Umbilical cord (tissue), 2 donors: ENCODE results near the gene CACNG5. TPM values are rescaled to one million over a fixed set of nuclear protein-coding genes. Genes with fewer than 3 reads are reported as not detected.

ENCODE experiments used
- DNase-seq: peaks from one replicate; pipeline ENCODE4 v3.0.0-alpha.2; 2015; ENCODE audit warnings: low spot score
- total RNA-seq: library from RNA; depleted of rRNA; stranded (reverse); fragments of >200 nt; gene quantifications from one replicate; pipeline ENCODE4 v1.2.3, GENCODE V29; 2014; ENCODE audit warnings: low replicate concordance; ENCODE audit not compliant: insufficient read depth

CACNG5 gene
- not detected for total RNA-seq

GRCh38 chr17:66834919-66835454 is at the start of gene CACNG5:
CACNG5 (plus strand) TSS chr17:66835117; CDS start chr17:66877333, 42,216 bp downstream.
- DNase-seq, result no peak

GRCh38 chr17:66786107-66786506 is 48.8 kb upstream of the CACNG5 start:
- DNase-seq, result no peak

DNA sequence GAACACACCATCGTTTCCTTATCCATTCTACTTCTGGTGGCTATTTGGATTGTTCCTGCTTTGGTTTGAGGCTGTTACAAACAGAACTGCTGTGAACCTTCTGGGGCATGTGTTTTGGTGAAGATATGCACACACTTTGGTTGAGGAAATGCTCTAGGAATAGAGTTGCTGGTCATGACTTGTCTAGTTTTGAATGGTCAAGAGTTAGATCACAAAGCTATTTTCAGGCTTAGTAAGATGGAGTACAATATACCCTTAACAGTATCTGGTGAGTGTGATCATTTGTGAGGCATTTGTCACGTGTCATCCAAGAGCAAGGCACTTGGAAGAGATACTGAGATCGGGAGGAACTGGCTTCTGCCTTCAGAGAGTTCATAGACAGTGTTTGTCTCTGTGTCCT is 47.0 kb upstream of the CACNG5 start:
- DNase-seq, result no peak

DNA sequence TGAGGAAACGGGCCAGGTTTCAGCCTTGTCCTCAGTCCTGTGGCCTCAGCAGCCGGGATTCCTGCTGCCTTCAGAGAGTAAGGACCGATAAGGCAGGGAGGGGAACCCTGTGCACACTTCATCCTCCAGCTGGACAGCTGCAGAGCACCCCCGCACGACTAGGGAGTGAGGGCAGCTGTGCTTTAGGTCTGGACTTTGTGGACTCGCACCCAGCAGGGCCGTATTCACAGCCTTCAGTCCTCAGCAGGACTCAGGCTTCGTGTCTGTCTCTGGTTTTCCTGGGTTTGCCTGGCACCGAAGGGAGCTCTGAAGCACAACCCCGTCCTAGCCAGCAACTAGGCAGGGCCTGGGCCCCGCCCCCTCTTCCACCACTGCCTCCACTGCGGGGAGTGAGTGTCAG is 45.8 kb upstream of the CACNG5 start:
- no peak for DNase-seq

GRCh38 chr17:66789961-66790437 is 44.9 kb upstream of the CACNG5 start:
- no peak for DNase-seq

- DNase-seq, result no peak
Observed at GRCh38 chr17:66790501-66791061, 44.3 kb upstream of the CACNG5 start.

GRCh38 chr17:66791347-66791746 is 43.6 kb upstream of the CACNG5 start:
- DNase-seq, result peak; percentile 29

DNA sequence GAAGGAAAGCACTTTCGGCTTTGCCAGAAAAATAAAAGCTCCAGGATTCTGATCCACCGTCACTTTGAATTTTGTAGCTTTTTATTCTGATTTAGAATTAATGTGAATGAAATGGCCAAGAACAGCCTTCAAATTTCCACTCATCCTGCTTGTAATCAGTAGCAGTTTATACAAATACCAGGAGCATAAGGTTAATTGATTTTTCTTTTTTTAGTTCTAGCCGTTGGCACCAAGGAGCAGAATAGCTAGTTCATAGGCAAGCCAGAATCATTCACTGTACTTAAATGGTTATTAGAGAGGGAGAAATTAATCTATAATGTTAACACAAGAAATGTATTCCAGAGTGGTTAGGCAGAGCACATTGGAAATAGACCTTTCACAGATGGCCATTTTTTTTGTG is 41.1 kb upstream of the CACNG5 start:
- no peak for DNase-seq

GRCh38 chr17:66795486-66795885 is 39.4 kb upstream of the CACNG5 start:
- DNase-seq, result no peak

DNA sequence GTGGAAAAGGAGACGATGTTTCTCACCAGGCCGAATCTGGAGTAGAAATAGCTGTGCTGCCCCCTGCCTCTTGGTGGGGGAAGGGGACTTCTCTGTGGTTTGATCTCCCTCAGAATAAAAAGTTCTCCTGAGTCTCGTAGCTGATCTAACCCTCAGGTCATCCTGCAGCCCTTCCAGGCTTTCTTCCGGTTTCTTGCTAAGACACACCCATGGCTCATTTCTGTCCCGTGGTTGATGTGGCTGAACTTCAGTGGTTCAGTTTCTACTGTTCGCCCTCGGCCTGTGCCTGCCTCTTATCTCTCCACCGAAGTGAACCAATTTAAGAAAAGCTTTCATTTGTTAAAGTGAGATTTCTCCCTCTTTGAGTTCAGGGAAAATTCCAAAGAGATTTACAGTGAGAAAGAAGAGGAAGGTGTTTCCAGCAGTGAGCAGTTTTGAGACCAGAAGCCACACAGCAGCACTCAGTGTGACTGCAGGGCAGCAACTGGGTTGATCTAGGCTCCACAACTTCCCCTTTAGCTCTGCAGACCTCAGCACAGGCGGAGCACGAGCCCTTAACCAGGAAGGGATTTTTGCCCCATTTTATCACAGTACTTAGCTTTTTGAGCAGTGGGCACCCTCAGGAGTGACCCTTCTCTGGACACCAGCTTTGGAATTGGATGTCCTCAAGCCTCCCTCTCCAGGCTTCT is 34.9 kb upstream of the CACNG5 start:
- DNase-seq, result peak; percentile 28

- no peak for DNase-seq
Observed at GRCh38 chr17:66803474-66803951, 31.4 kb upstream of the CACNG5 start.

- no peak for DNase-seq
Observed at GRCh38 chr17:66805567-66805966, 29.4 kb upstream of the CACNG5 start.

DNA sequence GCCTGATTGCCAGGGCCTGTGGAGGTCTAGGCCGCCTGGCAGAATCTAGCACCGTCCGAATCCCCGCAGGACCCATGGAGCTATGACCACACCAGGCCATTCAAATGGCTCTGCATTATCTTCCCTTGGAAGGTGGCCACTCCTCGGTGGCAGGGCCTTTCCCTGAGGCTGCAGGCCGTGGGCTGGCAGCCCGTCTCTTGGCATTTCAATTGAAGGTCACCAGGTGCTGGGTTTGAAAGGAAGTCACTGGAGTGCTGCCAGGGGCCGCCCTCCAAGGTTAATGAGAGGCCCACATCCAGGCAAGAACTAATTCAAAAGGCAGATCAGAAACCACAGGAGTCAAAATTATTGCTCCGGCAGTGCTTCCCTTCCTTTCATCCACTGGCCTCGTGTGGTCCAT is 27.7 kb upstream of the CACNG5 start:
- DNase-seq, result no peak

GRCh38 chr17:66809408-66809807 is 25.5 kb upstream of the CACNG5 start:
- DNase-seq, result no peak

- DNase-seq, result no peak
Observed at GRCh38 chr17:66810951-66811682, 23.8 kb upstream of the CACNG5 start.

DNA sequence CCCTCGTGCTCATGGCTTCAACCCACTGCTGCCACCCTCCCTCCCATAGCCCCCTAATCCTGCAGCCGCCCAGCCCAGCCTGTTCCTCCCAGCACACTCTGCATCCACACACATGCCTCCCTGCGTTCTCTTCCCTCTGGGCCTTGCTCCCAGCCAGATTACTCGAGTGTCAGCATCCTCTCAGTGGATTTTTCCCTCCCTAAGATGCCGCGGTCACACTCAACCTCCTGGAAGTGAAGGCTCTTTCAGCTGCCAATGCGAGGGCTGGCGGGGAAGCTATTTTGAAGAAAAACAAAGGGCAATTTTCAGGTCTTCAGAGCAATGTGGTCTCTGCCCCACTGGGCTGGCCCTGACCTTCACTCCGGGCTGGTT is 23.2 kb upstream of the CACNG5 start:
- DNase-seq, result no peak

DNA sequence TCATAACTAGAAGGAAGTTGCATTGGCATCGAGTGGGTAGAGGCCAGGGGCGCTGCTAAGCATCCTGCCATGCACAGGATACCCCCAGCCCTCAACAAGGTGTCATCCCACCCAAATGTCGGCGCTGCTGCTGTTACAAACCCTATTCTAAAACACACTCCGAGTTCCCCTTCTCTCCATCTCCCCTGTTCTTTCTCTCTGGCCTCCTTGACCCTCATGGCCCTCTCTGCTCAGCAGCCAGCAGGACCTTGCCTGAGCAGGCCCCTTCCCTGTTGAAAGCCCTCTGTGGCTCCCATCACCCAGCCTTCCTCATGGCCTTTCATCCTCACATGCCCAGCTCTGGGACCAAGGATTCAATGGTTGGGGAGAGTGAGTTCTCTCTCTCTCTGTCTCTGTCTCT is 22.3 kb upstream of the CACNG5 start:
- no peak for DNase-seq

DNA sequence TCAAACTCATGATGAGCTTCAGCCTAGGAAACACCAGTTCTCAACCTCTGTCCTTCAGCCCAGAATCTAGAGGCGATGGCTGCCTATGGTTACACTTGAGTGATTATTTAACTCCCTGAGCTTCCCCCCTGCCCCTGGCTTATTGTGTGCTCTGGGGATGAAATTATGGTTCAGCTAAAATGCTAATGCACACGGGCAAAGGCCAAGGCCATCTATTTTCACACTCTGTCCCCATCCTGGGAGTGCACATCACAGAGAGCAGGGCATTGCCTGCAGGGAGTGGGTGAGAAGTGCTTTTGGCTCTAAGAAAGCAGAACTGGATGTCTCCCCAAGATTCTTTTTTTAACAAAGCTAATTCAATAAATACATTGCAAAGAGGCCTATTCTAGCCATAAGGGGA is 21.6 kb upstream of the CACNG5 start:
- no peak for DNase-seq

DNA sequence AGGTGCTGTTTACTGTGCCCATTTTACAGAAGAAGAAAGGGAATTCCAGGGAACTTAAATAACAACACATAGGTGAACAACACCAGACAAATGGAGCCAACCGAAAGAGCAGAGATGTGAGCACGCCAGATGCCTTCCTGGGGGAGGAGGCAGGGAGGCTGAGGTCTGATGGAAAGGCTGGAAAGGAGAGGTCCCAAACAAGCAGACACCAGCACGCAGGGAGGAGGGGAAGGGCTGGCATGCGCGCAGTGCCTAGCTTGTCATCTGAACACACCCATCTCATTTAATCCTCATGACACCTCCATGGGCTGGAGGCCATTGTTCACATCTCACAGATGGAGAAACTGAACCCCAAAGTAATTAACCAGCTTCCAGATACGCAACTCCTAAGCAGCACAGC is 20.9 kb upstream of the CACNG5 start:
- DNase-seq, result no peak

DNA sequence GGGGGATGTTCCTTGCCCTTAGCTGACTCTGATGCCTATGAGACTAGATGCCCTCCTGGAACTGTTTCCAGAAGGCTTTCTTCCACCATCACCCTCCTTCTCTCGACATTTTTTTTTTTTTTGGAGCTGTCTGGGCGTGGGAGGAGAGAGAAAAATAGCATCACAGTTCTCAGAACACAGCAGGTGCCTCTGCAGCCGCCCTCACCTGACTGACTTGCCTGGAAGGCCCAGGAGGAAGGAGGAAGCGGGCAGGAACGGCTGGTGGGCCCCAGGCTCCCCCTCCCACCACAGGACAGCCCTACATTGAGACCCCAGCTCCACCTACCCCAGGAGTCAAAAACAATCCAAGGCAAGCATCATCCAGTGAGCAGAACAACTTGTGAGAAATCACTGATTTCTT is 20.3 kb upstream of the CACNG5 start:
- DNase-seq, result no peak

GRCh38 chr17:66817750-66818149 is 17.2 kb upstream of the CACNG5 start:
- DNase-seq, result no peak

- DNase-seq, result no peak
Observed at GRCh38 chr17:66819466-66819865, 15.5 kb upstream of the CACNG5 start.
